Sciatic nerve (tissue), 2 donors: ENCODE results near the gene OR7E24. TPM values are rescaled to one million over a fixed set of nuclear protein-coding genes. Genes with fewer than 3 reads are reported as not detected.
"Not testable (repeated sequence)": the region's sequence is repeated elsewhere in the genome, so short reads cannot be mapped to it uniquely, and the experiment has no call there.

Experiments used
- ATAC-seq: fragments of 200-7000 bp; cut with Tn5 transposase; one replicate; pipeline ENCODE4 v1.9.1; 2020; ENCODE audit warnings: mild to moderate bottlenecking, moderate library complexity
- DNase-seq: peaks from one replicate; pipeline ENCODE4 v3.0.0-alpha.2; 2020; ENCODE audit warnings: low spot score
- intact Hi-C: fragments of 100-400 bp; cut with DNase I; formaldehyde crosslinking; loops from one replicate; pipeline ENCODE4 v1.14.2; 2022
- total RNA-seq: library from RNA; stranded (reverse); fragmentation: NEBNext Ultra II Directional; extraction: Animal tissue kit (Norgen Biotek cat#: 25700); gene quantifications from one replicate; pipeline ENCODE4 v1.2.1, GENCODE V29; 2021
- donor health status: DM: no; HTN: no; CAD: no.
- donor health status: DM: no; HTN: no; CAD: no.

The OR7E24 gene
- not detected for total RNA-seq

- intact Hi-C loops = no loop called here
- no peak for ATAC-seq
These were observed at the start of gene OR7E24 for GRCh38 chr19:9250630-9251029. TSS of gene OR7E24 (plus strand) at chr19:9250930. CDS start at chr19:9251044, 114 bp downstream.

DNA sequence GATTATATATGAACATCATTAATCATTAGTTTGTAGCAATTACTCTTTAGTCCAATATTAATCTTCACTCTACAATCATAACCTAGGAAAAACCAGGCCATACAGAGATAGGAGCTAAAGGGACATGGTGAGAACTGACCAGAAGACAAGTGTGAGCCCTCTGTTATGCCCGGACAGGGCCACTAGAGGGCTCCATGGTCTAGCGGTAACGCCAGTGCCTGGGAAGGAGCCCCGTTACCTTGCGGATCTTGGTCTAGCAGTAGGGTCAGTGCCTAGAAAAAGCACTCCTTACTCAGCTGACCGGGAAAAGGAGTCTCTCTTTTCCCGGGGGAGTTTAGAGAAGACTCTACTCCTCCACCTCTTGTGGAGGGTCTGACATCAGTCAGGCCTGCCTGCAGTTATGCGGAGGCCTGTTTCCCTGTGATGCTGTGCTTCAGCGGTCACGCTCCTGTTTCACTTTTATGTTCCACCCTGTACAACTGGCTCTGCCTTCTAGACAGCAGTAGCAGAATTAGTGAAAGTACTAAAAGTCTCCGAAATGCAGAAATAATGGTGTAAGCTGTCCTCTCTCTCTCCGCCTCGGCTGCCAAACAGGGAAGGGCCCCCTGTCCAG is 45.1 kb upstream of the OR7E24 start:
- ATAC-seq (peak; percentile 85), DNase-seq (peak; percentile 82)
- intact Hi-C loops = no loop called here

More at GRCh38 chr19:9250630-9251029, at the start of gene OR7E24:
- no peak for DNase-seq

- intact Hi-C loops = no loop called here
- ATAC-seq (no peak), DNase-seq (no peak)
These were observed 31.2 kb upstream of the OR7E24 start, which contains the start of gene OR7D4 for GRCh38 chr19:9219489-9219888. TSS of gene OR7D4 (minus strand) at chr19:9219589. CDS start at chr19:9214837, 4,752 bp downstream.

GRCh38 chr19:9251236-9251635 is 506 bp downstream of the OR7E24 start:
- no peak for ATAC-seq
- no peak for DNase-seq
- intact Hi-C loops = no loop called here

DNA sequence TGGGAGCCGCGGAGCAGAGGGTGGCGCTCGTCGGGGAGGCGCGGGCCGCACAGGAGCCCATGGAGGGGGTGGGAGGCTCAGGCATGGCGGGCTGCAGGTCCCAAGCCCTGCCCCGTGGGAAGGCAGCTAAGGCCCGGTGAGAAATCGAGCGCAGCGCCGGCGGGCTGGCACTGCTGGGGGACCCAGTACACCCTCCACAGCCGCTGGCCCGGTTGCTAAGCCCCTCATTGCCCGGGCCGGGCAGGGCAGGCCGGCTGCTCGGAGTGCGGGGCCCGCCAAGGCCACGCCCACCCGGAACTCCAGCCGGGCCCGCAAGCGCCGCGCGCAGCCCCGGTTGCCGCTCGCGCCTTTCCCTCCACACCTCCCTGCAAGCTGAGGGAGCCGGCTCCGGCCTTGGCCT is 32.8 kb downstream of the OR7E24 start:
- DNase-seq, ATAC-seq, intact Hi-C loops: not testable (repeated sequence)

- no peak for ATAC-seq
- DNase-seq = no peak
- intact Hi-C loops = no loop called here
These were observed 38.6 kb downstream of the OR7E24 start for GRCh38 chr19:9289231-9289884.

DNA sequence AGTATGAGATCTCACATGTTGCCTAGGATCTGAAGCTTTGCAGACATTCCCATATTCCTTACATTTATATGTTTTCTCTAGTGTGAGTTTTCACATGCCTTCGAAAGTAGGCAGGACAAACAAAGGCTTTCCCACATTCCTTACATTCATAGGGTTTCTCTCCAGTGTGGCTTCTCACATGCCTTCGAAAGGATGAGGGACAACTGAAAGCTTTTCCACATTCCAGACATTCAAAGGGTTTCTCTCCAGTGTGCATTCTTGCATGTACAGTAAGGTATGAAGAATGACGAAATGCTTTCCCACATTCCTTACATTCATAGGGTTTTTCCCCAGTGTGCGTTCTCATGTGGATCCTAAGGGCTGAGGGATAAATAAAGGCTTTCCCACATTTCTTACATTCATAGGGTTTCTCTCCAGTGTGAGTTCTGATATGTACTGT is 44.7 kb downstream of the OR7E24 start:
- DNase-seq (no peak), ATAC-seq (no peak)
- intact Hi-C loops = no loop called here

- DNase-seq (no peak), ATAC-seq (no peak)
- intact Hi-C loops = no loop called here
These were observed 45.6 kb downstream of the OR7E24 start for GRCh38 chr19:9296336-9296735.

Other genes with a start within 250 kb of the OR7E24 start
- gene MUC16, start 240.5 kb upstream of the OR7E24 start, total RNA-seq = 1.3 TPM
- gene OR1M1, start 163.9 kb upstream of the OR7E24 start, total RNA-seq = not detected
- not detected for gene OR7G2, start 143.5 kb upstream of the OR7E24 start, total RNA-seq
- not detected for gene OR7G1, start 135.2 kb upstream of the OR7E24 start, total RNA-seq
- gene OR7G3, start 124.0 kb upstream of the OR7E24 start, total RNA-seq = not detected
- 27.6 TPM for gene ZNF317, start 110.5 kb upstream of the OR7E24 start, total RNA-seq
- gene OR7D2, start 72.0 kb upstream of the OR7E24 start, total RNA-seq = not detected
- not detected for gene OR7D4, start 31.3 kb upstream of the OR7E24 start, total RNA-seq
- 10.7 TPM for gene ZNF699, start 58.9 kb downstream of the OR7E24 start, total RNA-seq
- gene ZNF559, start 73.2 kb downstream of the OR7E24 start, total RNA-seq = 45.6 TPM
- 6.2 TPM for gene ZNF177, start 112.1 kb downstream of the OR7E24 start, total RNA-seq
- gene ZNF266, start 184.6 kb downstream of the OR7E24 start, total RNA-seq = 28.0 TPM
- not detected for gene ZNF560, start 247.7 kb downstream of the OR7E24 start, total RNA-seq